ENCODE results near the gene STPG1. TPM values are rescaled to one million over a fixed set of nuclear protein-coding genes. Genes with fewer than 3 reads are reported as not detected.

STPG1 gene
- total and polyA plus RNA-seq, 9 of the 15 experiments (the other 6 are each of a cell fraction or from before 2014, with no cell fraction given), result 5.0 to 11.9 (median 8.3) TPM

GRCh38 chr1:24416666-24417391 lies 3.2 kb upstream of the STPG1 start (continued):
- TF ChIP-seq ZHX1 (conservative IDR thresholded peaks at IDR 0.05; ENCODE audit: low read length), result no peak
- 0 out of 2 replicates have a peak, but pooled peaks have one; percentile 33 for TF ChIP-seq ARID1B (IDR thresholded peaks at IDR 0.05)
- TF ChIP-seq ZFX (CRISPR knock-in tag; IDR thresholded peaks at IDR 0.05), result peak; percentile 80
- TF ChIP-seq SRF (CRISPR knock-in tag; IDR thresholded peaks at IDR 0.05), result peak in 1 of 2 experiments; percentile 70; a peak in 2 of 4 replicates
- no peak for TF ChIP-seq TRIM24 (IDR thresholded peaks at IDR 0.05)
- TF ChIP-seq CBFA2T3 (IDR thresholded peaks at IDR 0.05), result peak; percentile 51; the same call in 1 of the 2 replicates
- no peak for TF ChIP-seq ZNF277 (CRISPR knock-in tag; IDR thresholded peaks at IDR 0.05; ENCODE audit: borderline replicate concordance)
- no peak for TF ChIP-seq ZNF609 (CRISPR knock-in tag; IDR thresholded peaks at IDR 0.05; ENCODE audit: borderline replicate concordance)
- peak; percentile 86 for TF ChIP-seq MEIS2 (IDR thresholded peaks at IDR 0.05; ENCODE audit: partially characterized antibody)
- no peak for TF ChIP-seq PHF21A (IDR thresholded peaks at IDR 0.05; ENCODE audit: borderline replicate concordance, low read depth)
- TF ChIP-seq TAF1 (IDR thresholded peaks at IDR 0.05; ENCODE audit: control insufficient read depth, extremely low read depth, insufficient read depth, low read length, severe bottlenecking), result peak; percentile 23
- TF ChIP-seq TBP (optimal IDR thresholded peaks at IDR 0.05; ENCODE audit: low read depth, low read length), result peak; percentile 45
- TF ChIP-seq MEF2D (tag; conservative IDR thresholded peaks at IDR 0.05; ENCODE audit: low read depth), result 0 out of 2 replicates have a peak, but pooled peaks have one; percentile 5
- no peak for TF ChIP-seq ZC3H11A (IDR thresholded peaks at IDR 0.05; ENCODE audit: low read depth, low read length)
- no peak for TF ChIP-seq ZNF778 (CRISPR knock-in tag; IDR thresholded peaks at IDR 0.05)
- peak; percentile 98 for TF ChIP-seq HMBOX1 (IDR thresholded peaks at IDR 0.05)
- TF ChIP-seq DPF2 (IDR thresholded peaks at IDR 0.05), result peak; percentile 53; the same call in 1 of the 2 replicates
- no peak for TF ChIP-seq PHF20 (IDR thresholded peaks at IDR 0.05; ENCODE audit: partially characterized antibody)
- TF ChIP-seq RUNX1 (IDR thresholded peaks at IDR 0.05; ENCODE audit: low read depth), result 0 out of 2 replicates have a peak, but pooled peaks have one; percentile 10
